RWPE2 (cell line): ENCODE results near the gene USP3.
"Not testable (repeated sequence)": the region's sequence is repeated elsewhere in the genome, so short reads cannot be mapped to it uniquely, and the experiment has no call there.

Experiments
- ATAC-seq: fragments of 200-7000 bp; cut with Tn5 transposase; 3 replicates; pipeline ENCODE4 v1.9.1; 2021; ENCODE audit warnings: low read depth
- DNase-seq: peaks from one replicate; pipeline ENCODE4 v3.0.0-alpha.2; 2020; ENCODE audit warnings: low spot score
- H3K27ac ChIP-seq: fragments of 450-650 bp; 2 replicates; pipeline ENCODE4 v1.5.1; 2017; ENCODE audit warnings: mild to moderate bottlenecking; ENCODE audit not compliant: poor library complexity, severe bottlenecking
- H3K27me3 ChIP-seq: fragments of 250-450 bp; sonication (Bioruptor Pico); 2 replicates; pipeline ENCODE4 v1.5.1; 2021; ENCODE audit warnings: mild to moderate bottlenecking, moderate library complexity; ENCODE audit not compliant: insufficient read depth, poor library complexity, severe bottlenecking
- H3K36me3 ChIP-seq: fragments of 250-450 bp; sonication (Bioruptor Pico); 2 replicates; pipeline ENCODE4 v1.5.1; 2020; ENCODE audit warnings: low read depth, mild to moderate bottlenecking, moderate library complexity
- H3K4me1 ChIP-seq: fragments of 250-450 bp; sonication (Bioruptor Pico); 2 replicates; pipeline ENCODE4 v1.5.1; 2021; ENCODE audit warnings: mild to moderate bottlenecking, moderate library complexity; ENCODE audit not compliant: insufficient read depth, poor library complexity, severe bottlenecking
- H3K4me3 ChIP-seq: fragments of 250-450 bp; sonication (Bioruptor Pico); 2 replicates; pipeline ENCODE4 v1.5.1; 2021; ENCODE audit warnings: mild to moderate bottlenecking, moderate library complexity; ENCODE audit not compliant: severe bottlenecking
- H3K9me3 ChIP-seq: fragments of 250-450 bp; sonication (Bioruptor Pico); 2 replicates; pipeline ENCODE4 v1.5.1; 2021; ENCODE audit warnings: mild to moderate bottlenecking, moderate library complexity; ENCODE audit not compliant: severe bottlenecking
- CTCF ChIP-seq: fragments of 450-650 bp; IDR thresholded peaks from one replicate; pipeline ENCODE4 v1.5.1; 2017; ENCODE audit warnings: mild to moderate bottlenecking, moderate library complexity; ENCODE audit not compliant: poor library complexity, severe bottlenecking

USP3 gene

GRCh38 chr15:63487076-63487757 is 17.2 kb upstream of the USP3 start:
- no peaks in the 10 kb centered on the region for H3K27me3 ChIP-seq
- TF ChIP-seq CTCF: peak; percentile 98
- no peak overlapping the region for H3K27ac ChIP-seq
- H3K4me3 ChIP-seq: no peak overlapping the region
- DNase-seq (no peak), ATAC-seq (peak; percentile 61)
- H3K9me3 ChIP-seq: no peaks in the 10 kb centered on the region
- H3K36me3 ChIP-seq: no peaks in the 10 kb centered on the region
- peaks cover 34% of the 10 kb centered on the region for H3K4me1 ChIP-seq

- peaks cover 34% of the 10 kb centered on the region for H3K4me1 ChIP-seq
- not testable (repeated sequence) for H3K9me3 ChIP-seq, H3K27me3 ChIP-seq, DNase-seq, H3K27ac ChIP-seq, H3K36me3 ChIP-seq, H3K4me3 ChIP-seq, ATAC-seq
Measured at GRCh38 chr15:63487758-63488397, 16.5 kb upstream of the USP3 start.

GRCh38 chr15:63488398-63488960 is 15.9 kb upstream of the USP3 start:
- H3K36me3 ChIP-seq: no peaks in the 10 kb centered on the region
- H3K27me3 ChIP-seq: no peaks in the 10 kb centered on the region
- no peak for ATAC-seq
- H3K4me1 ChIP-seq: peaks cover 32% of the 10 kb centered on the region
- no peak for TF ChIP-seq CTCF
- no peaks in the 10 kb centered on the region for H3K9me3 ChIP-seq
- no peak overlapping the region for H3K27ac ChIP-seq
- no peak overlapping the region for H3K4me3 ChIP-seq
- no peak for DNase-seq

GRCh38 chr15:63489352-63489751 is 15.0 kb upstream of the USP3 start:
- no peaks in the 10 kb centered on the region for H3K9me3 ChIP-seq
- no peak for ATAC-seq
- DNase-seq: no peak
- no peak for TF ChIP-seq CTCF
- H3K27me3 ChIP-seq: no peaks in the 10 kb centered on the region
- no peaks in the 10 kb centered on the region for H3K36me3 ChIP-seq
- H3K27ac ChIP-seq: no peak overlapping the region
- no peak overlapping the region for H3K4me3 ChIP-seq
- peaks cover 24% of the 10 kb centered on the region for H3K4me1 ChIP-seq

GRCh38 chr15:63490345-63491034 is 13.9 kb upstream of the USP3 start:
- no peak for ATAC-seq
- no peak overlapping the region for H3K4me3 ChIP-seq
- peaks cover 19% of the 10 kb centered on the region for H3K4me1 ChIP-seq
- DNase-seq: no peak
- H3K36me3 ChIP-seq: no peaks in the 10 kb centered on the region
- no peaks in the 10 kb centered on the region for H3K27me3 ChIP-seq
- H3K27ac ChIP-seq: no peak overlapping the region
- no peak for TF ChIP-seq CTCF
- no peaks in the 10 kb centered on the region for H3K9me3 ChIP-seq
